ENCODE measurements around the gene CTDSPL.

- no peak for TF ChIP-seq ZNF768 (CRISPR knock-in tag; IDR thresholded peaks at IDR 0.05)
- no peak for TF ChIP-seq ZNF263 (CRISPR knock-in tag; IDR thresholded peaks at IDR 0.05)
- no peak for TF ChIP-seq BRCA1 (CRISPR knock-in tag; IDR thresholded peaks at IDR 0.05)
These were observed 158.1 kb downstream of the CTDSPL start for GRCh38 chr3:38019658-38020341.

All from HepG2 (cell line).